Measurements from ENCODE around the gene HYCC1.
A peak's percentile ranks its signal among the peaks of the same experiment; 100 is the strongest.
"Not testable (repeated sequence)": the region's sequence is repeated elsewhere in the genome, so short reads cannot be mapped to it uniquely, and the experiment has no call there.

HYCC1 gene

GRCh38 chr7:22985436-22985835 is 28.5 kb downstream of the HYCC1 start:
- no peak for DNase-seq (ENCODE audit: low spot score)

GRCh38 chr7:22983257-22983855 is 30.6 kb downstream of the HYCC1 start:
- DNase-seq (ENCODE audit: low spot score) = no peak

GRCh38 chr7:22980422-22980821 is 33.5 kb downstream of the HYCC1 start:
- DNase-seq (ENCODE audit: low spot score) = peak; percentile 13

- DNase-seq (ENCODE audit: low spot score) = no peak
Observed at GRCh38 chr7:22979861-22980260, 34.1 kb downstream of the HYCC1 start.

- no peak for DNase-seq (ENCODE audit: low spot score)
Observed at GRCh38 chr7:22979251-22979650, 34.7 kb downstream of the HYCC1 start.

GRCh38 chr7:22974636-22975035 is 39.3 kb downstream of the HYCC1 start:
- not testable (repeated sequence) for DNase-seq (ENCODE audit: low spot score)

GRCh38 chr7:22972207-22972606 is 41.7 kb downstream of the HYCC1 start:
- DNase-seq (ENCODE audit: low spot score) = no peak

- no peak for DNase-seq (ENCODE audit: low spot score)
Observed at GRCh38 chr7:22969010-22969431, 44.9 kb downstream of the HYCC1 start.
